TTC549 (cell line): Measurements from ENCODE around the gene MAGEA3.
"Not testable (repeated sequence)": the region's sequence is repeated elsewhere in the genome, so short reads cannot be mapped to it uniquely, and the experiment has no call there.

Experiments used
- FAIRE-seq: peaks from 2 replicates; lab custom pipeline; 2012; peaks lifted over from hg19 to GRCh38; lab: Jason Lieb, UNC

The MAGEA3 gene, protein sequence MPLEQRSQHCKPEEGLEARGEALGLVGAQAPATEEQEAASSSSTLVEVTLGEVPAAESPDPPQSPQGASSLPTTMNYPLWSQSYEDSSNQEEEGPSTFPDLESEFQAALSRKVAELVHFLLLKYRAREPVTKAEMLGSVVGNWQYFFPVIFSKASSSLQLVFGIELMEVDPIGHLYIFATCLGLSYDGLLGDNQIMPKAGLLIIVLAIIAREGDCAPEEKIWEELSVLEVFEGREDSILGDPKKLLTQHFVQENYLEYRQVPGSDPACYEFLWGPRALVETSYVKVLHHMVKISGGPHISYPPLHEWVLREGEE

GRCh38 chrX:152697952-152698931, at the start of gene MAGEA3:
TSS of gene MAGEA3 (plus strand) at chrX:152698794. CDS start at chrX:152700833, 2,039 bp downstream.
- FAIRE-seq = not testable (repeated sequence)

DNA sequence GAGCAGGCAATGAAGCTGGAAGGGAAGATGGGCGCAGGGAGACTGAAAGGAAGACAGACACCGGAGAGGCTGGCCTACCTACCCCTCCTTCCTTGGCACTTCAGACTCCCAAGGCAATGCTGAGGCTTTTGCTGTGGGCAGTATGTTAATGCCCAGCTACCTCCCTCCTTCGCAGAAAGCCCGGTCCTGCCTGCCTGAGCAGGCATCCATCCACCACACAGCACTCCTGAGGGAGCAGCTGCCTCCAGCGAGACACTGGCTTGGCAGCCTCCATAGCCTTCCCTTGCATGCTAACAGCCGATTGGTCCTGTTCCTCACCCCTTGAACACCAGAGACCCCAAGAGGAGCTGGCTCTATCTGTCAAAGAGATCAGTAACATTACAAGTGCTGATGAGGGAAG, 46.5 kb upstream of the MAGEA3 start:
- FAIRE-seq = no peak

- FAIRE-seq = no peak
Observed at GRCh38 chrX:152652467-152652866, 46.1 kb upstream of the MAGEA3 start.

GRCh38 chrX:152656087-152656486, 42.5 kb upstream of the MAGEA3 start:
- no peak for FAIRE-seq

DNA sequence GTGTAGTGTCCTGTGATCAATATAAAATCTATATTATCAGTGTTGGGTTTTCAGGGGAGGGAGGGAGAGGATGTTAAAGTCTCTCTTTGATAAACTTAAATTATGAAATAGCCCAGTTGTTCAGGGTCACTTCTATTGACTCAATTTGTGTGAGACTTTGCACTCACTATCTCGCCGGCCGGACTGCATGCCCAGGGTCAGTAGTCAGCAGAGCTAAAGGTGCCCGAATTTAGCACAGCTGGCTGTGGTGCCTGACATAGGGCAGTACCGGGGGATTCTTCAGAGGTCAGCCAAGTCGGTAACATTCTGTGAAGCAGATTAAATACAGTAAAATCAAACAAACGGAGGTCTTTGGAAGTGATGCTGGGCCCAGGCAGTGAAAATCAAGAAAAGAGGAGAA, 41.7 kb upstream of the MAGEA3 start:
- no peak for FAIRE-seq

DNA sequence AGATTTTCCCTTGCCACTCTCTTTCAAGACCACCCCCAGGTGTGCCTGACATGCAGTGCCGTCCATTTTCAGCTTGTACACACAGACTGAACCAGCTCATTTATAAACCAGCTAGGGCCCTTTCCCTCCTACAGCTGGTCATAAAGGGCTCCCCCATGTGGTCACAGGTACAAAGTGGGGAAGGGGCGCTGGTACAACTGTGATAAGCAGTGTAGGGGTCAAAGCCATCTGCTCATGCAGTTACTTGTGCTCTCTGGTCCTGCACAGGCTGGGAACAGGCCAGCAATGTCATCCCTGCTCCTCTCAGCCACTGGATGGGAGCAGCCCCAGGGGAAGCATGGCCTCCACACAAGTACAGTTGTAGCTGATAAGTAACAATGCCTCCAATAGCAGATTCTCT, 40.3 kb upstream of the MAGEA3 start:
- no peak for FAIRE-seq

DNA sequence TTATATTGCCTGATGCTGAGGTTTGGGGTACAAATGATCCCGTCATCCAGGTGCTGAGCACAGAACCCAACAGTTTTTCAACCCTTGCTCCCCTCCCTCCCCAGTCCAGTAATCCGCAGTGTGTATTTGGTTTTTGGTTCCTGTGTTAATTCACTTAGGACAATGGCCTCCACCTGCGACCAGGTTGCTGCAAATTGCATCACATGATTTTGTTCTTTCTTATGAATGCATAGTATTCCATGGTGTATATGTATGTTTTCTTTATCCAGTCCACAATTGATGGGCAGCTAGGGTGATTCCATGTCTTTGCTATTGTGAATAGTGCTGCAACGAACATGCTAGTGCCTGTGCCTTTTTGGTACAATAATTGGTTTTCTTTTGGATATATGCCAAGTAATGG, 35.5 kb upstream of the MAGEA3 start:
- no peak for FAIRE-seq

DNA sequence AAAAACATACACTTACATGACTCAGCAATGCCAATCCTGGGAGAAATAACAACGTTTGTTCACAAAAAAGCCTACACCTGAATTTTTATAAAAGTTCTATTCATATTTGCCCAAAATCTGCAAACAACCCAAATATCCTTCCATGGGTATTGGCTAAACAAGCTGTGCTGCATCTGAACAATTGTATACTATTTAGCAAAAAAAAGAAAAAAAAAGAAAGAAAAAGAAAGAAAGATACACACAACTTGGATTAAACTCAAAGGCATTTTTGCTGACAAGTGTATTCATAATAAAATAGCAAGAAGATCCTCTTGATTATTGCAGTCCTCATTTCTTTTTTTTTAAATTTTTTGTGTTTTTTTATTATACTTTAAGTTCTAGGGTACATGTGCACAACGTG, 24.5 kb upstream of the MAGEA3 start:
- no peak for FAIRE-seq

DNA sequence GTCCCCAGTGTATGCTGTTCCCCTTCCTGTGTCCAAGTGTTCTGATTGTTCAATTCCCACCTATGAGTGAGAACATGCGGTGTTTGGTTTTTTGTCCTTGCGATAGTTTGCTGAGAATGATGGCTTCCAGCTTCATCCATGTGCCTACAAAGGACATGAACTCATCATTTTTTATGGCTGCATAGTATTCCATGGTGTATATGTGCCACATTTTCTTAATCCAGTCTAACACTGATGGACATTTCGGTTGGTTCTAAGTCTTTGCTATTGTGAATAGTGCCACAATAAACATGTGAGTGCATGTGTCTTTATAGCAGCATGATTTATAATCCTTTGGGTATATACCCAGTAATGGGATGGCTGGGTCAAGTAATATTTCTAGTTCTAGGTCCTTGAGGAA, 23.9 kb upstream of the MAGEA3 start:
- FAIRE-seq = not testable (repeated sequence)

GRCh38 chrX:152681012-152681411, 17.6 kb upstream of the MAGEA3 start:
- not testable (repeated sequence) for FAIRE-seq

- FAIRE-seq = not testable (repeated sequence)
Observed at GRCh38 chrX:152700390-152700789, 1.8 kb downstream of the MAGEA3 start.

DNA sequence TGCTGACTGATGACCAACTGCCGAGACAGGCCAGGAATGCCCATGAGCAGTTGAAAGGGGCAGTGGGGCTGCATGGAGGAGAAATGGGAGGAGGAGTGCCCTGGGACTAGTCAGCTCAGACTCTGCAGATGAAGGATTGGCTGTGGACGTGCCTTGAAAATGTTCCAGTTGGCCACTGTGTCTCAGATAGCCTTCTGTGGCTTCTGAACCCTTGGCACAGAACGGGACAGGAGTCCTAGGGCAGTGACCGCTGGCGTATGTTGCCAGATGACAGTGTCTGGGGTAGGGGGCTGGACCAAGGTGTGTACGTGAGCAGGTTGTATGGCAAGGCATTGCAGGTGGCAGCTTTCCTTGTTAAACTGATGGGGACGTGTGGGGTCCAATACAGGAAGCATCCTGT, 7.9 kb downstream of the MAGEA3 start:
- FAIRE-seq = not testable (repeated sequence)

DNA sequence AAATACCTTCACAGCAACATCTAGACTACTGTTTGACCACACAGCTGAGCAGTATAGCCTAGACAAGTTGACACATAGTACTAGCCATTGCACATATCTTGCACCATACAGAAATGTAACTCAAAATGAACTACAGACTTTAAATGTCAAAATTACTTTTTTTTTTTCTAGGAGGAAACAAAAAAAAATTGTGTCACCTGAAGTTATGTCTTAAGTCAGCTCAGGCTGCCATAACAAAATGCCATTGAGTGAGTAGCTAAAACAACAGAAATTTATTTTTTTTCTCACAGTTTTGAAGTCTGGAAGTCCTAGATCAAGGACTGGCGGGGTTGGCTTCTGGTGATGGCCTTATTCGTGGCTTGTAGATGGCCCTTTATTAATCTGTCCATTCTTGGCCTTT, 10.6 kb downstream of the MAGEA3 start, which contains the start of gene CSAG2:
TSS of gene CSAG2 (minus strand) at position 101 of the 400 bp plus-strand sequence. CDS start 161 bp downstream, outside the sequence.
- not testable (repeated sequence) for FAIRE-seq

DNA sequence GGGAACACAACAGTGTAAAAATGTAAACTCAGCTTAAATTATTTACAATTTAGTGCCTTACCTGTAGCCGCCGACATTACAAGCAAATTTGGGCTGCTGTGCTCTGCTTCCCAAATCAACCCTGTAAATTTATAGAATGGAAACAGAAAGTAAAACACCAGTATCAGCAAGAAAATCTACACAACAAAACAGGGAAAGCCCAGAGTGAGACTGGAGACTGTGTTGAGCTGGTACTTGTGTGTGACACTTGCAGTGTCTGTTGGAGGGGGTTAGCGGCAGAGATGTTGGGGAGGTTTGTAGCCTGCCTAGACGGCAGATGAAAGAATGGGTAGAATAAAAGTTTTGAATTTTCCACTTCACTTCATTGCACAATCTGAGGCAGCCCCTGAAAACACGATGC, 14.6 kb downstream of the MAGEA3 start:
- FAIRE-seq = not testable (repeated sequence)

DNA sequence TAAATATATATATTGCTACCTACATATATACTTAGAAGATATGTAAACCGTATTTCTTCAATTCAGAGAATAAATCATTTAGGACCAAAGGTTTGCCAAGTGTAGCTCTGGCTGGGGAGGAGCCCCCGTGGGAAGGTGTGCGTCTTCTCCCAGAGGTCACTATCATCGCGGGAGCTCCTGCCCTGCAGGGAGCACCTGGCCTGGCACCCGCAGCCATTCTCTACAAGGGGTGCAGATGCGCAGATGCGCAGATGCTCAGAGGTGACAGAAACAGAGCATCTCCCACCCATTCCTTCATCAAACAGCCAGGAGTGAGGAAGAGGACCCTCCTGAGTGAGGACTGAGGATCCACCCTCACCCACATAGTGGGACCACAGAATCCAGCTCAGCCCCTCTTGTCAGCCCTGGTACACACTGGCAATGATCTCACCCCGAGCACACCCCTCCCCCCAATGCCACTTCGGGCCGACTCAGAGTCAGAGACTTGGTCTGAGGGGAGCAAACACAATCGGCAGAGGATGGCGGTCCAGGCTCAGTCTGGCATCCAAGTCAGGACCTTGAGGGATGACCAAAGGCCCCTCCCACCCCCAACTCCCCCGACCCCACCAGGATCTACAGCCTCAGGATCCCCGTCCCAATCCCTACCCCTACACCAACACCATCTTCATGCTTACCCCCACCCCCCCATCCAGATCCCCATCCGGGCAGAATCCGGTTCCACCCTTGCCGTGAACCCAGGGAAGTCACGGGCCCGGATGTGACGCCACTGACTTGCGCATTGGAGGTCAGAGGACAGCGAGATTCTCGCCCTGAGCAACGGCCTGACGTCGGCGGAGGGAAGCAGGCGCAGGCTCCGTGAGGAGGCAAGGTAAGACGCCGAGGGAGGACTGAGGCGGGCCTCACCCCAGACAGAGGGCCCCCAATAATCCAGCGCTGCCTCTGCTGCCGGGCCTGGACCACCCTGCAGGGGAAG, 15.5 kb downstream of the MAGEA3 start, which contains the start of gene MAGEA2B:
TSS of gene MAGEA2B (plus strand) at position 814 of the 973 bp plus-strand sequence. CDS start 2,479 bp downstream, outside the sequence.
- FAIRE-seq = not testable (repeated sequence)

GRCh38 chrX:152725409-152725808, 26.8 kb downstream of the MAGEA3 start:
- FAIRE-seq = no peak

GRCh38 chrX:152733261-152733975, 34.8 kb downstream of the MAGEA3 start, which contains the start of the genes CSAG1 and MAGEA12:
TSS of gene CSAG1 (minus strand) at chrX:152733721. CDS start at chrX:152732460, 1,261 bp downstream.
TSS of gene MAGEA12 (plus strand) at chrX:152733757. CDS start at chrX:152736162, 2,405 bp downstream.
- no peak for FAIRE-seq

DNA sequence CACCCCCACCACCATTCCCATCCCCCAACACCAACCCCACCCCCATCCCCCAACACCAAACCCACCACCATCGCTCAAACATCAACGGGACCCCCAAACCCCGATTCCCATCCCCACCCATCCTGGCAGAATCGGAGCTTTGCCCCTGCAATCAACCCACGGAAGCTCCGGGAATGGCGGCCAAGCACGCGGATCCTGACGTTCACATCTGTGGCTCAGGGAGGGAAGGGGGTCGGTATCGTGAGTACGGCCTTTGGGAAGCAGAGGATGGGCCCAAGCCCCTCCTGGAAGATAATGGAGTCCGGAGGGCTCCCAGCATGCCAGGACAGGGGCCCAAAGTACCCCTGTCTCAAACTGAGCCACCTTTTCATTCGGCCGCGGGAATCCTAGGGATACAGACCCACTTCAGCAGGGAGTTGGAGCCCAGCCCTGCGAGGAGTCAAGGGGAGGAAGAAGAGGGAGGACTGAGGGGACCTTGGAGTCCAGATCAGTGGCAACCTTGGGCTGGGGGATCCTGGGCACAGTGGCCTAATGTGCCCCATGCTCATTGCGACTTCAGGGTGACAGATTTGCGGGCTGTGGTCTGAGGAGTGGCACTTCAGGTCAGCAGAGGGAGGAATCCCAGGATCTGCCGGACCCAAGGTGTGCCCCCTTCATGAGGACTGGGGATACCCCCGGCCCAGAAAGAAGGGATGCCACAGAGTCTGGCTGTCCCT, 35.7 kb downstream of the MAGEA3 start:
- not testable (repeated sequence) for FAIRE-seq

- no peak for FAIRE-seq
Observed at GRCh38 chrX:152735101-152735500, 36.5 kb downstream of the MAGEA3 start.
